ENCODE data around the gene MRPL34. TPM values are rescaled to one million over a fixed set of nuclear protein-coding genes. Genes with fewer than 3 reads are reported as not detected.

The MRPL34 gene
- total RNA-seq, 1 donor from 2014 or later: 18.5 TPM

DNA sequence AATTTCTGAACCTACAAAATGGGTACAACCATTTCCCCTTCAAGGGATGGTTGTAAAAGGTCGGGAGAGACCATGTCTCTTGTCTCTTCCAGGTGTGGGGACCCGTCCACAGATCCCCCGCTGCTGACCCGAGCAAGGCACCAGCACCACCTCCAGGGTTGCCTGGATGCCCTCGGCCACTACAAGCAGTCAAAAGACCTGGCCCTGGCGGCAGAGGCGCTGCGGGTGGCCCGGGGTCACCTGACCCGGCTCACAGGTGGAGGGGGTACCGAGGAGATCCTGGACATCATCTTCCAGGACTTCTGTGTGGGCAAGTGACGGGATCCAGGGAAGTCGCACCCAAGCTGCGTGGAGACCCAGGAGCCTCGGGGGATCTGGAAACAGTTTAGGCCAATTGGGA, 35.7 kb downstream of the MRPL34 start:
- DNase-seq (ENCODE audit: low spot score): no peak

DNA sequence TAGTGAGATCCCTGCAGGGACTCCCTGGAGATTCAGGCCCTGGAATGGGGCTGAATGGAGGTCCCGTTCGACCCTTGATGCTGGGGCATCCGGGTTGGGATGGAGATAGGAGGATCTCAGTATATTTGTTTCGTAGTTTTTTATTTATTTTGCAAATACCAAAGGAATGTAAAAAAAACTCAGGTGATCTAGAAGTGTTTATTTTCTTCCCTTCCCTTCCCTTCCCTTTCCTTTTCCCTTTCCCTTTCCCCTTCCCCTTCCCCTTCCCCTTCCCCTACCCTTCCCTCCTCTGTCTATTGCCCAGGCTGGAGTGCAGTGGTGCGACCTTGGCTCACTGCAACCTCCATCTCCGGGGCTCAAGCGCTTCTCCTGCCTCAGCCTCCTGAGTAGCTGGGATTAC, 36.2 kb downstream of the MRPL34 start:
- DNase-seq (ENCODE audit: low spot score): no peak

- peak; percentile 64 for DNase-seq (ENCODE audit: low spot score)
Measured at GRCh38 chr19:17346109-17346671, 40.5 kb downstream of the MRPL34 start.

- DNase-seq (ENCODE audit: low spot score): peak; percentile 33
Measured at GRCh38 chr19:17347361-17347760, 41.7 kb downstream of the MRPL34 start.

GRCh38 chr19:17347877-17348276, 42.2 kb downstream of the MRPL34 start:
- DNase-seq (ENCODE audit: low spot score): no peak

DNA sequence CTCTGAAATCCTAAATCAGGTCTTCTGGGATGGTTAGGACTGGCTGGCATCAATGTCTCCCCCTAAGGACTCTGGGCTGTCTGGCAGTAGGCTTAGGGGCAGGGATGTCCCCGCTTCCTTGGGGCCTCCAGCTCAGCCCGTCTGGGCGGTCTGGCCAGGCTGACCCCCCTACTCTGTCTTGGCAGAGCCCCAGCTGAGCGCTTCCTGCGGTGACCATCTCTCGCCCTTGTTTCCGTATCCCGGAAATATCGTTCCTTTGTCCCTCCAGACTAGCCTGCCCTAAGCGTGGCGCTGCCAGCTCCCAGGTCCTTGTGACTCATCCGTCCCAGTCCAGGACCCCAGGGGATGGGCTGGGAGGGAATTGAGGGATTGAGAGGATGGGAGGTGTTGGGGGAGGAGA, 43.0 kb downstream of the MRPL34 start:
- peak; percentile 74 for DNase-seq (ENCODE audit: low spot score)

- no peak for DNase-seq (ENCODE audit: low spot score)
Measured at GRCh38 chr19:17351815-17352435, 46.3 kb downstream of the MRPL34 start.

GRCh38 chr19:17352608-17353280, 47.1 kb downstream of the MRPL34 start:
- DNase-seq (ENCODE audit: low spot score): peak; percentile 22

- DNase-seq (ENCODE audit: low spot score): no peak
Measured at GRCh38 chr19:17353386-17353785, 47.7 kb downstream of the MRPL34 start.

Other genes starting within 250 kb of the MRPL34 start
- gene HAUS8, start 230.4 kb upstream of the MRPL34 start, total RNA-seq (ENCODE audit: insufficient read depth, low replicate concordance): 7.5 TPM
- 80.7 TPM for gene MYO9B, start 230.1 kb upstream of the MRPL34 start, total RNA-seq (ENCODE audit: insufficient read depth, low replicate concordance)
- gene USE1, start 90.5 kb upstream of the MRPL34 start, total RNA-seq (ENCODE audit: insufficient read depth, low replicate concordance): 11.1 TPM
- 3.4 TPM for gene OCEL1, start 79.6 kb upstream of the MRPL34 start, total RNA-seq (ENCODE audit: insufficient read depth, low replicate concordance)
- gene NR2F6, start 60.0 kb upstream of the MRPL34 start, total RNA-seq (ENCODE audit: insufficient read depth, low replicate concordance): 20.0 TPM
- gene USHBP1, start 41.1 kb upstream of the MRPL34 start, total RNA-seq (ENCODE audit: insufficient read depth, low replicate concordance): 1.2 TPM
- 45.3 TPM for gene BABAM1, start 38.4 kb upstream of the MRPL34 start, total RNA-seq (ENCODE audit: insufficient read depth, low replicate concordance)
- not detected for gene ANKLE1, start 24.0 kb upstream of the MRPL34 start, total RNA-seq (ENCODE audit: insufficient read depth, low replicate concordance)
- 8.7 TPM for gene ABHD8, start 2.4 kb upstream of the MRPL34 start, total RNA-seq (ENCODE audit: insufficient read depth, low replicate concordance)
- 6.5 TPM for gene DDA1, start 3.7 kb downstream of the MRPL34 start, total RNA-seq (ENCODE audit: insufficient read depth, low replicate concordance)
- 3.9 TPM for gene ANO8, start 29.0 kb downstream of the MRPL34 start, total RNA-seq (ENCODE audit: insufficient read depth, low replicate concordance)
- gene GTPBP3, start 31.7 kb downstream of the MRPL34 start, total RNA-seq (ENCODE audit: insufficient read depth, low replicate concordance): 13.7 TPM
- gene PLVAP, start 71.5 kb downstream of the MRPL34 start, total RNA-seq (ENCODE audit: insufficient read depth, low replicate concordance): 6.5 TPM
- gene CCDC194, start 88.3 kb downstream of the MRPL34 start, total RNA-seq (ENCODE audit: insufficient read depth, low replicate concordance): not detected
- 35.2 TPM for gene BST2, start 99.8 kb downstream of the MRPL34 start, total RNA-seq (ENCODE audit: insufficient read depth, low replicate concordance)
- gene MVB12A, start 114.2 kb downstream of the MRPL34 start, total RNA-seq (ENCODE audit: insufficient read depth, low replicate concordance): 46.2 TPM
- not detected for gene TMEM221, start 142.8 kb downstream of the MRPL34 start, total RNA-seq (ENCODE audit: insufficient read depth, low replicate concordance)
- gene NXNL1, start 155.1 kb downstream of the MRPL34 start, total RNA-seq (ENCODE audit: insufficient read depth, low replicate concordance): not detected
- 15.4 TPM for gene SLC27A1, start 164.7 kb downstream of the MRPL34 start, total RNA-seq (ENCODE audit: insufficient read depth, low replicate concordance)
- gene PGLS, start 205.8 kb downstream of the MRPL34 start, total RNA-seq (ENCODE audit: insufficient read depth, low replicate concordance): 29.6 TPM
- 61.4 TPM for gene COLGALT1, start 249.8 kb downstream of the MRPL34 start, total RNA-seq (ENCODE audit: insufficient read depth, low replicate concordance)

Data from umbilical cord (tissue), 2 donors.